AG04450 (cell line): Measurements from ENCODE around the gene LEMD3. TPM values are rescaled to one million over a fixed set of nuclear protein-coding genes. Genes with fewer than 3 reads are reported as not detected.

Experiments used
- CTCF ChIA-PET: fragments of 300-600, 350-600 bp; formaldehyde crosslinking; extraction: SDS; loops from one replicate; lab custom pipeline; 2022; ENCODE audit warnings: antibody characterized with exemption, inconsistent platforms; lab: Charles Lee
- POLR2A ChIA-PET: fragments of 350-600 bp; formaldehyde crosslinking; extraction: SDS; loops from one replicate; lab custom pipeline; 2021; ENCODE audit warnings: antibody characterized with exemption, inconsistent platforms; lab: Yijun Ruan, JAX
- DNase-seq: peaks from one replicate; pipeline ENCODE4 v3.0.0-alpha.2; 2011; ENCODE audit warnings: low read depth, low spot score
- H3K27ac ChIP-seq: one replicate; pipeline ENCODE4 v1.5.1; 2012; ENCODE audit warnings: low read depth, low read length, control low read depth
- H3K27me3 ChIP-seq: one replicate; pipeline ENCODE4 v1.6.0; 2012; ENCODE audit warnings: low read length; ENCODE audit not compliant: control insufficient read depth, insufficient read depth
- H3K4me3 ChIP-seq: 2 replicates; pipeline ENCODE4 v1.5.1; 2011; ENCODE audit warnings: mild to moderate bottlenecking, low read depth, low read length, control low read depth
- H3K9me3 ChIP-seq: 2 replicates; pipeline ENCODE4 v1.5.1; 2012; ENCODE audit warnings: low read length; ENCODE audit not compliant: control insufficient read depth, insufficient read depth
- CTCF ChIP-seq: IDR thresholded peaks from 2 replicates; pipeline ENCODE4 v1.5.1; 2011; ENCODE audit warnings: low read depth, low read length, control low read depth, inconsistent platforms
- polyA plus RNA-seq: library from polyadenylated mRNA; depleted of rRNA; stranded (reverse); fragments of >200 nt; gene quantifications from 2 replicates; pipeline ENCODE4 v1.2.3, GENCODE V29; 2011

LEMD3 gene
- polyA plus RNA-seq, 1 experiment, result 11.9 TPM

- TF ChIP-seq CTCF, result no peak
- POLR2A ChIA-PET, result no interaction called here
- no peak overlapping the region for H3K27ac ChIP-seq
- no peaks in the 10 kb centered on the region for H3K27me3 ChIP-seq
- no peak overlapping the region for H3K4me3 ChIP-seq
- H3K9me3 ChIP-seq, result peaks cover 4% of the 10 kb centered on the region; the same call in 1 of the 2 replicates
- CTCF ChIA-PET, result no interaction called here
- DNase-seq, result no peak
Observed at GRCh38 chr12:65275627-65276026, 106.2 kb downstream of the LEMD3 start.

- H3K27ac ChIP-seq, result no peak overlapping the region
- H3K27me3 ChIP-seq, result no peaks in the 10 kb centered on the region
- TF ChIP-seq CTCF, result no peak
- ChIA-PET POLR2A (no interaction called here), CTCF (no interaction called here)
- H3K9me3 ChIP-seq, result peaks cover 4% of the 10 kb centered on the region; the same call in 1 of the 2 replicates
- no peak for DNase-seq
- H3K4me3 ChIP-seq, result no peak overlapping the region
Observed at GRCh38 chr12:65276916-65277530, 107.6 kb downstream of the LEMD3 start.

- peak overlapping the region; percentile 42 for H3K27ac ChIP-seq
- peak overlapping the region; percentile 82 for H3K4me3 ChIP-seq
- ChIA-PET POLR2A (no interaction called here), CTCF (no interaction called here)
- no peak for TF ChIP-seq CTCF
- H3K9me3 ChIP-seq, result peaks cover 4% of the 10 kb centered on the region; the same call in 1 of the 2 replicates
- DNase-seq, result no peak
- no peaks in the 10 kb centered on the region for H3K27me3 ChIP-seq
Observed at GRCh38 chr12:65277994-65278575, 108.7 kb downstream of the LEMD3 start.

GRCh38 chr12:65278576-65279368, 109.4 kb downstream of the LEMD3 start, which contains the start of gene MSRB3:
Gene MSRB3, plus strand, starts transcription at chr12:65278683. Its CDS starts 29,897 bp downstream, at chr12:65308580.
- DNase-seq, result peak; percentile 37
- Histone ChIP-seq H3K27me3 (no peaks in the 10 kb centered on the region), H3K9me3 (peaks cover 4% of the 10 kb centered on the region; the same call in 1 of the 2 replicates), H3K4me3 (peak within 1 kb of the TSS; percentile 82), H3K27ac (peak within 1 kb of the TSS; percentile 88)
- ChIA-PET CTCF (no interaction called here), POLR2A (no interaction called here)
- TF ChIP-seq CTCF, result no peak
